RWPE2 (cell line): ENCODE measurements around the gene NRIP3.

Experiments used
- ATAC-seq: fragments of 200-7000 bp; cut with Tn5 transposase; 3 replicates; pipeline ENCODE4 v1.9.1; 2021; ENCODE audit warnings: low read depth
- DNase-seq: peaks from one replicate; pipeline ENCODE4 v3.0.0-alpha.2; 2020; ENCODE audit warnings: low spot score
- H3K27ac ChIP-seq: fragments of 450-650 bp; 2 replicates; pipeline ENCODE4 v1.5.1; 2017; ENCODE audit warnings: mild to moderate bottlenecking; ENCODE audit not compliant: poor library complexity, severe bottlenecking
- H3K27me3 ChIP-seq: fragments of 250-450 bp; sonication (Bioruptor Pico); 2 replicates; pipeline ENCODE4 v1.5.1; 2021; ENCODE audit warnings: mild to moderate bottlenecking, moderate library complexity; ENCODE audit not compliant: insufficient read depth, poor library complexity, severe bottlenecking
- H3K36me3 ChIP-seq: fragments of 250-450 bp; sonication (Bioruptor Pico); 2 replicates; pipeline ENCODE4 v1.5.1; 2020; ENCODE audit warnings: low read depth, mild to moderate bottlenecking, moderate library complexity
- H3K4me1 ChIP-seq: fragments of 250-450 bp; sonication (Bioruptor Pico); 2 replicates; pipeline ENCODE4 v1.5.1; 2021; ENCODE audit warnings: mild to moderate bottlenecking, moderate library complexity; ENCODE audit not compliant: insufficient read depth, poor library complexity, severe bottlenecking
- H3K4me3 ChIP-seq: fragments of 250-450 bp; sonication (Bioruptor Pico); 2 replicates; pipeline ENCODE4 v1.5.1; 2021; ENCODE audit warnings: mild to moderate bottlenecking, moderate library complexity; ENCODE audit not compliant: severe bottlenecking
- H3K9me3 ChIP-seq: fragments of 250-450 bp; sonication (Bioruptor Pico); 2 replicates; pipeline ENCODE4 v1.5.1; 2021; ENCODE audit warnings: mild to moderate bottlenecking, moderate library complexity; ENCODE audit not compliant: severe bottlenecking
- CTCF ChIP-seq: fragments of 450-650 bp; IDR thresholded peaks from one replicate; pipeline ENCODE4 v1.5.1; 2017; ENCODE audit warnings: mild to moderate bottlenecking, moderate library complexity; ENCODE audit not compliant: poor library complexity, severe bottlenecking

NRIP3 gene

GRCh38 chr11:9002920-9003572 is 755 bp downstream of the NRIP3 start:
- ATAC-seq (no peak), DNase-seq (no peak)
- Histone ChIP-seq H3K9me3 (no peaks in the 10 kb centered on the region), H3K4me1 (peaks cover 14% of the 10 kb centered on the region), H3K27me3 (peaks cover 23% of the 10 kb centered on the region), H3K36me3 (no peaks in the 10 kb centered on the region), H3K4me3 (peak overlapping the region; percentile 27), H3K27ac (no peak overlapping the region)
- TF ChIP-seq CTCF = no peak

GRCh38 chr11:9001736-9002135 is 2.1 kb downstream of the NRIP3 start:
- Histone ChIP-seq H3K36me3 (no peaks in the 10 kb centered on the region), H3K9me3 (no peaks in the 10 kb centered on the region), H3K27me3 (peaks cover 23% of the 10 kb centered on the region), H3K4me3 (no peak overlapping the region), H3K27ac (no peak overlapping the region), H3K4me1 (peaks cover 14% of the 10 kb centered on the region)
- no peak for DNase-seq
- no peak for TF ChIP-seq CTCF
- ATAC-seq = peak; percentile 89

GRCh38 chr11:8998017-8998416 is 5.8 kb downstream of the NRIP3 start:
- no peak for DNase-seq
- TF ChIP-seq CTCF = no peak
- Histone ChIP-seq H3K4me3 (no peak overlapping the region), H3K27me3 (peaks cover under 1% of the 10 kb centered on the region), H3K27ac (no peak overlapping the region), H3K36me3 (no peaks in the 10 kb centered on the region), H3K9me3 (no peaks in the 10 kb centered on the region), H3K4me1 (peaks cover 10% of the 10 kb centered on the region)
- ATAC-seq = no peak

GRCh38 chr11:8997451-8997850 is 6.3 kb downstream of the NRIP3 start:
- no peak for ATAC-seq
- H3K27me3 ChIP-seq = no peaks in the 10 kb centered on the region
- no peaks in the 10 kb centered on the region for H3K36me3 ChIP-seq
- peaks cover 10% of the 10 kb centered on the region for H3K4me1 ChIP-seq
- H3K4me3 ChIP-seq = no peak overlapping the region
- DNase-seq = no peak
- no peak for TF ChIP-seq CTCF
- no peak overlapping the region for H3K27ac ChIP-seq
- no peaks in the 10 kb centered on the region for H3K9me3 ChIP-seq

GRCh38 chr11:8989453-8989852 is 14.3 kb downstream of the NRIP3 start:
- Histone ChIP-seq H3K27me3 (no peaks in the 10 kb centered on the region), H3K9me3 (no peaks in the 10 kb centered on the region), H3K36me3 (no peaks in the 10 kb centered on the region), H3K27ac (no peak overlapping the region), H3K4me3 (no peak overlapping the region), H3K4me1 (no peaks in the 10 kb centered on the region)
- no peak for ATAC-seq
- no peak for TF ChIP-seq CTCF
- DNase-seq = no peak
